ENCODE results near the gene KIF5A.

The KIF5A gene

DNA sequence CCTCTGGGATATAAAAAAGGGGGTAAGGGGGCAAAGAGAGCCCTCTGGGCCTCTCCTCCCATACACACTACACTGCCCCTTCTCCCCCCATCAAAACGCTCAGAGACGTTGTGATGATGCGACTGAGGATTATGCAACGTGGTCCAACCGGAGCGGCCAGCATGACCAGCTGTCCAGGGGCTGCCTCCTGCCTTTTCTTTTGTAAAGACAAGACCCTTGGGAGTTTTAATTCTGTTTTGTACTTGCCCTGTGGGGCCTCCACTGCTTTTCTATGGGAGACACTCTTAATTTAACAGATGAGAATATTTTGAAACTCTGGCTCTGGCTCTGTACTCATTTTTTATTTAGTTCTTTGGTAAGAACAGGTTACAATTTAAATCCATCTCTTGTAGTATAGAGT is 20.0 kb upstream of the KIF5A start:
- Histone ChIP-seq H3K9me2 (replicated peaks; ENCODE audit: control insufficient read depth, low read length) (no peaks in the 10 kb centered on the region), H3F3A (ENCODE audit: control insufficient read depth, insufficient read depth) (peaks cover 2% of the 10 kb centered on the region; the same call in 1 of the 2 replicates), H3K9me3 (ENCODE audit: control insufficient read depth, insufficient read depth, low read length) (no peaks in the 10 kb centered on the region), H3K4me1 (ENCODE audit: control insufficient read depth, low read length) (peaks cover 3% of the 10 kb centered on the region), H3K27me3 (ENCODE audit: control insufficient read depth, low read length) (no peaks in the 10 kb centered on the region), H3K27ac (ENCODE audit: low read depth, low read length) (no peak overlapping the region), H3K79me2 (ENCODE audit: control insufficient read depth, low read length) (peaks cover 7% of the 10 kb centered on the region), H4K20me1 (ENCODE audit: control insufficient read depth, insufficient read depth, low read depth, low read length) (no peaks in the 10 kb centered on the region), H3K4me2 (ENCODE audit: low read length) (no peak overlapping the region), H3K36me3 (ENCODE audit: control insufficient read depth, low read length) (peaks cover 87% of the 10 kb centered on the region), H3K4me3 (ENCODE audit: low read length) (no peak overlapping the region)
- TF ChIP-seq EZH2phosphoT487 (IDR thresholded peaks at IDR 0.05; ENCODE audit: borderline replicate concordance, low read length) = no peak
- TF ChIP-seq, protein P1, sequence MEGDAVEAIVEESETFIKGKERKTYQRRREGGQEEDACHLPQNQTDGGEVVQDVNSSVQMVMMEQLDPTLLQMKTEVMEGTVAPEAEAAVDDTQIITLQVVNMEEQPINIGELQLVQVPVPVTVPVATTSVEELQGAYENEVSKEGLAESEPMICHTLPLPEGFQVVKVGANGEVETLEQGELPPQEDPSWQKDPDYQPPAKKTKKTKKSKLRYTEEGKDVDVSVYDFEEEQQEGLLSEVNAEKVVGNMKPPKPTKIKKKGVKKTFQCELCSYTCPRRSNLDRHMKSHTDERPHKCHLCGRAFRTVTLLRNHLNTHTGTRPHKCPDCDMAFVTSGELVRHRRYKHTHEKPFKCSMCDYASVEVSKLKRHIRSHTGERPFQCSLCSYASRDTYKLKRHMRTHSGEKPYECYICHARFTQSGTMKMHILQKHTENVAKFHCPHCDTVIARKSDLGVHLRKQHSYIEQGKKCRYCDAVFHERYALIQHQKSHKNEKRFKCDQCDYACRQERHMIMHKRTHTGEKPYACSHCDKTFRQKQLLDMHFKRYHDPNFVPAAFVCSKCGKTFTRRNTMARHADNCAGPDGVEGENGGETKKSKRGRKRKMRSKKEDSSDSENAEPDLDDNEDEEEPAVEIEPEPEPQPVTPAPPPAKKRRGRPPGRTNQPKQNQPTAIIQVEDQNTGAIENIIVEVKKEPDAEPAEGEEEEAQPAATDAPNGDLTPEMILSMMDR (IDR thresholded peaks at IDR 0.05; ENCODE audit: low read depth, low read length, poor library complexity, severe bottlenecking) = no peak

DNA sequence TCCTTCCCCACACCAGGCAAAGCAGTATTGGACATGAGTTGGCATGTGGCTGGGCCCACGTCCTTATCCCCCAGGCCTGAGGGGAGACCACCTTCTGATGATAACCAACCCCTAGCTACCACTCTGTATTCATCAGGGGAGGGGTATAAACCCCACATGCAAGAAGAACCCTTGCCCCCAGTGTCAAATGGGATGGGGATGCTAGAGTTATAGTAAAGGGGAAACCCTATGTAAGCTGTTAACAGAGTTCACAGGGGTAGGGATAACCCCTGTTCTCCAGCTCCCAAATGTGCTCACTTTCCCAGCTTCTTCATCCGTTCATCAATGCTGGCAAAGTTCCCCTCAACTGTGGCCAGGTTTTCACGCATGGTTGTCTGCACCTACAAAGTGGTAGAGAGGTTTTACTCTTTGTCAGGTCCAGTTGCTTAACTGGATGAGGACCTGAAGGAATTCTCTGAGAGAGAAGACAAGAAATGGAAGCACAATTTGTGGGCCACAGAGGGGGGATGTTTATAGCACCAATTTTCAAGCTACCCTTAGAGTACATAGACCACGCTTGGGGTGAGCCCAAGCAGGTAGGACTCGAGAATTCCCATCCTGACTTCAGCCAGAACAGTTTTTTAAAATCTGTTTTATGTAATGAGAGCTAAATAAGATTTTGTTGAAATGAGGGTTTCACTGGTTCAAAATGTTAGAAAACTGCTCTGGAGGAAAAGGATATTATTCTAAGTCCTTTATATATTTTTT is 19.3 kb upstream of the KIF5A start:
- no peak overlapping the region for H3K4me3 ChIP-seq (ENCODE audit: low read length)
- H3K4me1 ChIP-seq (ENCODE audit: control insufficient read depth, low read length) = no peaks in the 10 kb centered on the region
- peaks cover 2% of the 10 kb centered on the region; the same call in 1 of the 2 replicates for H3F3A ChIP-seq (ENCODE audit: control insufficient read depth, insufficient read depth)
- H3K27ac ChIP-seq (ENCODE audit: low read depth, low read length) = no peak overlapping the region
- H4K20me1 ChIP-seq (ENCODE audit: control insufficient read depth, insufficient read depth, low read depth, low read length) = no peaks in the 10 kb centered on the region
- H3K9me3 ChIP-seq (ENCODE audit: control insufficient read depth, insufficient read depth, low read length) = no peaks in the 10 kb centered on the region
- H3K79me2 ChIP-seq (ENCODE audit: control insufficient read depth, low read length) = no peaks in the 10 kb centered on the region
- no peaks in the 10 kb centered on the region for H3K9me2 ChIP-seq (replicated peaks; ENCODE audit: control insufficient read depth, low read length)
- no peak overlapping the region for H3K4me2 ChIP-seq (ENCODE audit: low read length)
- TF ChIP-seq EZH2phosphoT487 (IDR thresholded peaks at IDR 0.05; ENCODE audit: borderline replicate concordance, low read length) = no peak
- TF ChIP-seq, protein P1 (IDR thresholded peaks at IDR 0.05; ENCODE audit: low read depth, low read length, poor library complexity, severe bottlenecking) = no peak
- H3K27me3 ChIP-seq (ENCODE audit: control insufficient read depth, low read length) = no peaks in the 10 kb centered on the region
- H3K36me3 ChIP-seq (ENCODE audit: control insufficient read depth, low read length) = peaks cover 87% of the 10 kb centered on the region

DNA sequence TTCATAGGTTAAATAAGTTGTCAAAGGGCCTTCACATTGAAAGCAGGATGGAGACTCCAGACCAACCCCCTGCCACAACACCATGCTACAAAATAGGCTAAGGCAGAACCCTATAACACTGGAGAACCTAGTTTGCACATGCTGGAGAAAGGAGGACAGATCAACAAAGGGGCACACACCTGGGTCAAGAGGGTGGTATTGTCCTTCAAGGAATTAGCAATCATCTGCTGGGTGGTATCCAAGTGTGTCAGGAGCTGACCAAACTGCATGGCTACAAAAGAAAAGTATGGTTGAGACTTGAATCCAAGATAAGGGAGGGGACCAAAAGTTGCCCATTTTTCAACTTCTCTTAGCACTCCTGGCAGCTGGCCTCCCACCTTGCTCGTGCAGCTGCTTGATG is 18.0 kb upstream of the KIF5A start:
- no peak overlapping the region for H3K4me2 ChIP-seq (ENCODE audit: low read length)
- no peak overlapping the region for H3K27ac ChIP-seq (ENCODE audit: low read depth, low read length)
- H3K9me2 ChIP-seq (replicated peaks; ENCODE audit: control insufficient read depth, low read length) = no peaks in the 10 kb centered on the region
- H3K27me3 ChIP-seq (ENCODE audit: control insufficient read depth, low read length) = no peaks in the 10 kb centered on the region
- H3K36me3 ChIP-seq (ENCODE audit: control insufficient read depth, low read length) = peaks cover 78% of the 10 kb centered on the region
- H3K4me1 ChIP-seq (ENCODE audit: control insufficient read depth, low read length) = no peaks in the 10 kb centered on the region
- H3K79me2 ChIP-seq (ENCODE audit: control insufficient read depth, low read length) = no peaks in the 10 kb centered on the region
- H3F3A ChIP-seq (ENCODE audit: control insufficient read depth, insufficient read depth) = peaks cover 2% of the 10 kb centered on the region; the same call in 1 of the 2 replicates
- no peaks in the 10 kb centered on the region for H4K20me1 ChIP-seq (ENCODE audit: control insufficient read depth, insufficient read depth, low read depth, low read length)
- H3K9me3 ChIP-seq (ENCODE audit: control insufficient read depth, insufficient read depth, low read length) = no peaks in the 10 kb centered on the region
- H3K4me3 ChIP-seq (ENCODE audit: low read length) = no peak overlapping the region
- TF ChIP-seq, protein P1 (IDR thresholded peaks at IDR 0.05; ENCODE audit: low read depth, low read length, poor library complexity, severe bottlenecking) = no peak
- TF ChIP-seq EZH2phosphoT487 (IDR thresholded peaks at IDR 0.05; ENCODE audit: borderline replicate concordance, low read length) = no peak
